HL-60 (cell line): ENCODE results near the gene DNAL4.

Experiments used
- DNase-seq, 2 experiments: peaks; one replicate each; pipeline ENCODE4 v3.0.0-alpha.2; 2010 to 2020; ENCODE audit warnings: low read depth in 1 of 2, low spot score in 1 of 2
- H3K27ac ChIP-seq: fragments of 250-450 bp; sonication (Bioruptor Pico); replicated peaks from 2 replicates; pipeline ENCODE4 v1.5.1; 2020; ENCODE audit warnings: mild to moderate bottlenecking, moderate library complexity
- H3K27me3 ChIP-seq: fragments of 250-450 bp; sonication (Bioruptor Pico); 2 replicates; pipeline ENCODE4 v1.5.1; 2021; ENCODE audit warnings: mild to moderate bottlenecking, moderate library complexity; ENCODE audit not compliant: insufficient read depth, poor library complexity, severe bottlenecking
- H3K4me3 ChIP-seq: replicated peaks from 2 replicates; pipeline ENCODE4 v1.5.1; 2011; ENCODE audit warnings: mild to moderate bottlenecking, control low read depth, low read length; ENCODE audit not compliant: insufficient read depth
- CTCF ChIP-seq: IDR thresholded peaks from one replicate; pipeline ENCODE4 v1.5.1; 2011; ENCODE audit warnings: low read length, control low read depth, inconsistent platforms; ENCODE audit not compliant: insufficient read depth
- GABPA ChIP-seq: IDR thresholded peaks from 2 replicates; pipeline ENCODE4 v1.6.1; 2012; ENCODE audit warnings: low read depth
- POLR2AphosphoS5 ChIP-seq: IDR thresholded peaks from 2 replicates; pipeline ENCODE4 v1.6.1; 2012; ENCODE audit warnings: low read depth
- REST ChIP-seq: IDR thresholded peaks from 2 replicates; pipeline ENCODE4 v1.6.1; 2012; ENCODE audit warnings: low read depth; ENCODE audit not compliant: insufficient replicate concordance
- SPI1 ChIP-seq: IDR thresholded peaks from 2 replicates; pipeline ENCODE4 v1.6.1; 2012; ENCODE audit warnings: low read depth, mild to moderate bottlenecking, borderline replicate concordance

Gene DNAL4

GRCh38 chr22:38784035-38784434 is 9.9 kb downstream of the DNAL4 start:
- no peak for DNase-seq
- no peak overlapping the region for H3K27ac ChIP-seq
- TF ChIP-seq CTCF (no peak), GABPA (no peak), SPI1 (no peak), REST (no peak), POLR2AphosphoS5 (no peak)
- H3K27me3 ChIP-seq: no peaks in the 10 kb centered on the region
- no peak overlapping the region for H3K4me3 ChIP-seq

DNA sequence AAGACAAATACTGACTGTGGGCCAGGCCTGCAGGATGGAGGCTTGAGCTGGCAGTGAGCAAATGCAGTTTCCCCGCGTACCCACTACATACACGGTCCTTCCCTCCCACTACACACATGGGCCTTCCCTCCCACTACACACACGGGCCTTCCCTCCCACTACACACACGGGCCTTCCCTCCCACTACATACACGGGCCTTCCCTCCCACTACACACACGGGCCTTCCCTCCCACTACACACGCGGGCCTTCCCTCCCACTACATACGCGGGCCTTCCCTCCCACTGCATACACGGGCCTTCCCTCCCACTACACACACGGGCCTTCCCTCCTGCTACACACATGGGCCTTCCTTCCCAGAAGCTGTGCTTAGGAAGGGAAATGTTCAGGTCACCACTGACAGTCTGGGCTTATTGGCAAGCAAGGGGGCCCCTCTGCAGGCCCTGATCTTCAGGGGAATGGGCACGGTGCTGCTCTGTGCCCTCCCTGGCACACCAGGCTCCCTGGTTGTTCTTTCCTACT is 10.8 kb downstream of the DNAL4 start:
- no peak overlapping the region for H3K4me3 ChIP-seq
- no peaks in the 10 kb centered on the region for H3K27me3 ChIP-seq
- TF ChIP-seq REST: no peak
- no peak for TF ChIP-seq CTCF
- TF ChIP-seq SPI1: no peak
- TF ChIP-seq POLR2AphosphoS5: no peak
- no peak for TF ChIP-seq GABPA
- DNase-seq: no peak
- H3K27ac ChIP-seq: no peak overlapping the region

DNA sequence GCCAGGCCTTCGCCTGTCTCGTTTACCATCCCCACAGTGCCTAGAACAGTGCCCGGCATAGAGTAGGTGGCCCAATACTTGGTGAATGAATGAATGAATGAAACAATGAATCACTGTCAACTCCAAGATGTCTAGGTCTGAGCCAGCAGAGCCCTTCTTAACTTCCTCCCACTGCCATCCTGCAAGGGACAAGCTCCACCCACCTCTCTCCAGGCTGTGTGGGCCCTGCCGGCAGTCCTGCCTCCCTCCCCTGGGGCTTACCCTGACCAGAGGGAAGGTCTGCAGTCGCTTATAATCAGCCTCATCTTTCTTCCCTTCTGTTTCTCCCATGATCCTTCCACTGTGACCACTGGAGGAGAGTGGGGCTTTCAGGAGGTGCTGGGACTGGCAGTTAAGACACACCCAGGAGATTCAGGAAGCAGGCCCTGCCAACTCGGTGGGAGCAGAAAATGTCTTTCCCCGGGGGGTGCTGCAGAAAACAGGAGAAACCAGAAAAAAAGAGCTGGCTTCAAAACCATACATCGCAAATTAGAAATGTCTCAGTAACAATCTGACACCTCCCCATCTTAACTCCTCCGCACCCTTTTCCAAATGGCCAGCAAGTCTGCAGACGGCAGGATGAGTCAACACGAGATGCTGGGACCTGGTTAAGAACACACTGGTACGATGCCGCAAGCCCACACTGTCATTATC is 11.4 kb downstream of the DNAL4 start:
- peak; percentile 39 to 63 for DNase-seq
- TF ChIP-seq REST (no peak), POLR2AphosphoS5 (no peak), SPI1 (no peak), GABPA (no peak), CTCF (no peak)
- Histone ChIP-seq H3K27me3 (no peaks in the 10 kb centered on the region), H3K4me3 (no peak overlapping the region), H3K27ac (peak overlapping the region; percentile 20; the same call in 1 of the 2 replicates)
